Uterus (tissue), 2 donors: ENCODE data around the gene TOMM40.

Source experiments
- POLR2A ChIP-seq, 2 donors: fragments of 450-650 bp; IDR thresholded peaks; one replicate each; pipeline ENCODE4 v1.6.1; 2016; ENCODE audit warnings: antibody characterized with exemption in 2 of 2, mild to moderate bottlenecking in 1 of 2, moderate library complexity in 1 of 2
- TF ChIP-seq, protein P1 (sequence below), 4 experiments: fragments of 200-600 bp in 2 of 4; fragments of 450-650 bp in 2 of 4; sonication (generic) in 2 of 4; IDR thresholded peaks; one replicate each; pipeline ENCODE4 v1.5.1; 2016 to 2019; ENCODE audit warnings: antibody characterized with exemption in 4 of 4, mild to moderate bottlenecking in 2 of 4, moderate library complexity in 1 of 4

DNA sequence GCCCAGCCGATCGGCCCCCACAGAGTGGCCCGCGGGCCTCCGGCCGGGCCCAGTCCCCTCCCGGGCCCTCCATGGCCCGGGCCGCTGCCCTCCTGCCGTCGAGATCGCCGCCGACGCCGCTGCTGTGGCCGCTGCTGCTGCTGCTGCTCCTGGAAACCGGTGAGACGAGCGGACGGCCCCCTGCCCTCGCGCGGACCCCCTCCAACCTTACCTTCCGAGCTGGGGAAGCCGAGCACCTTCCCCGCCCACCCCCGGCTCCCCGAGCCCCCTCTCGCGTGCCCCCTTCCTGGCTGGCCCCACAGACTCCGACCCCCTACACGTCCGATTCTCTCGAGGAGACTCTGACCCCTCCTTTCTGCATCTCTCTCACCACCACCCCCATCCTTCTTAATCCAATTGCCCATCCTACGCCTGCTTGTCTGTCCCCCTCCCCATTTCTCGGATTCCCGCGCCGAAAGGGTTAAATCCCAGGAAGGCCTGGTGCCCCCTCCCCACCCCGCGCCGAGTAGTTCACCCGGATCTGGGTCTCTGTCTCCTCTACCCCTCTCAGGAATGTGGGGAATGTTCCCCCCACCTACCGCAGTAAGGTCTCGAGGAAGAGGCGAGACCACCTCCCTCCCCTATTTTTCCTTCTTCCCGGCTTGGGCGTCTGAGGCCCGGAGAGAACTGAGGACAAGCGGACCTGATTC lies 44.5 kb upstream of the TOMM40 start:
- TF ChIP-seq, protein P1, sequence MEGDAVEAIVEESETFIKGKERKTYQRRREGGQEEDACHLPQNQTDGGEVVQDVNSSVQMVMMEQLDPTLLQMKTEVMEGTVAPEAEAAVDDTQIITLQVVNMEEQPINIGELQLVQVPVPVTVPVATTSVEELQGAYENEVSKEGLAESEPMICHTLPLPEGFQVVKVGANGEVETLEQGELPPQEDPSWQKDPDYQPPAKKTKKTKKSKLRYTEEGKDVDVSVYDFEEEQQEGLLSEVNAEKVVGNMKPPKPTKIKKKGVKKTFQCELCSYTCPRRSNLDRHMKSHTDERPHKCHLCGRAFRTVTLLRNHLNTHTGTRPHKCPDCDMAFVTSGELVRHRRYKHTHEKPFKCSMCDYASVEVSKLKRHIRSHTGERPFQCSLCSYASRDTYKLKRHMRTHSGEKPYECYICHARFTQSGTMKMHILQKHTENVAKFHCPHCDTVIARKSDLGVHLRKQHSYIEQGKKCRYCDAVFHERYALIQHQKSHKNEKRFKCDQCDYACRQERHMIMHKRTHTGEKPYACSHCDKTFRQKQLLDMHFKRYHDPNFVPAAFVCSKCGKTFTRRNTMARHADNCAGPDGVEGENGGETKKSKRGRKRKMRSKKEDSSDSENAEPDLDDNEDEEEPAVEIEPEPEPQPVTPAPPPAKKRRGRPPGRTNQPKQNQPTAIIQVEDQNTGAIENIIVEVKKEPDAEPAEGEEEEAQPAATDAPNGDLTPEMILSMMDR (IDR thresholded peaks at IDR 0.05), result no peak
- TF ChIP-seq POLR2A (IDR thresholded peaks at IDR 0.05), result no peak
